Adrenal gland (tissue), 5 donors: ENCODE results near the gene ADCK1.

Experiments
- CTCF ChIP-seq, 6 experiments: fragments of 450-650 bp in 4 of 6; fragments of 200-600 bp in 2 of 6; sonication (generic) in 1 of 6; IDR thresholded peaks; 1 replicate in 5 of 6; 2 replicates in 1 of 6; pipeline versions ENCODE4 v1.5.1 to v1.8.0; 2016 to 2021; ENCODE audit warnings: antibody characterized with exemption in 6 of 6, mild to moderate bottlenecking in 2 of 6, moderate library complexity in 1 of 6
- POLR2A ChIP-seq, 2 donors: fragments of 450-650 bp; IDR thresholded peaks; one replicate each; pipeline ENCODE4 v1.6.1; 2017; ENCODE audit warnings: antibody characterized with exemption in 2 of 2, mild to moderate bottlenecking in 2 of 2, moderate library complexity in 1 of 2
- donor health status: DM: no; HTN: no; CAD: no.

GRCh38 chr14:77843651-77844050 lies 43.7 kb downstream of the ADCK1 start:
- TF ChIP-seq CTCF (IDR thresholded peaks at IDR 0.05) (no peak), POLR2A (IDR thresholded peaks at IDR 0.05) (no peak)
